Esophagus squamous epithelium (tissue), 4 donors: ENCODE data around the gene SLC7A7.
"Not testable (repeated sequence)": the region's sequence is repeated elsewhere in the genome, so short reads cannot be mapped to it uniquely, and the experiment has no call there.

Source experiments
- CTCF ChIP-seq, 6 experiments: fragments of 450-650 bp in 4 of 6; fragments of 200-600 bp in 2 of 6; sonication (generic) in 2 of 6; IDR thresholded peaks; one replicate each; pipeline ENCODE4 v1.5.1; 2016 to 2019; ENCODE audit warnings: antibody characterized with exemption in 6 of 6, mild to moderate bottlenecking in 4 of 6, moderate library complexity in 4 of 6
- POLR2A ChIP-seq, 4 donors: fragments of 450-650 bp; IDR thresholded peaks; one replicate each; pipeline ENCODE4 v1.6.1; 2017; ENCODE audit warnings: antibody characterized with exemption in 4 of 4, mild to moderate bottlenecking in 4 of 4, moderate library complexity in 3 of 4

GRCh38 chr14:22776849-22777248, 38.4 kb downstream of the SLC7A7 start:
- TF ChIP-seq CTCF, POLR2A (IDR thresholded peaks at IDR 0.05): not testable (repeated sequence)
